Neuronal stem cell (in vitro differentiated cells): ENCODE measurements around the gene LARGE2. TPM values are rescaled to one million over a fixed set of nuclear protein-coding genes. Genes with fewer than 3 reads are reported as not detected.

Experiments used
- DNase-seq: peaks from one replicate; pipeline ENCODE4 v3.0.0-alpha.2; 2013; ENCODE audit warnings: low spot score
- H2AFZ ChIP-seq: one replicate; pipeline ENCODE4 v1.6.1; 2013; ENCODE audit warnings: mild to moderate bottlenecking, low read length, inconsistent platforms
- H2AK5ac ChIP-seq: 2 replicates; pipeline ENCODE4 v1.6.1; 2013; ENCODE audit warnings: low read depth, mild to moderate bottlenecking, inconsistent platforms, low read length, moderate library complexity, mixed read lengths
- H2BK120ac ChIP-seq: 2 replicates; pipeline ENCODE4 v1.6.1; 2013; ENCODE audit warnings: low read depth, mild to moderate bottlenecking, inconsistent platforms, low read length, moderate library complexity, mixed read lengths
- H2BK12ac ChIP-seq: one replicate; pipeline ENCODE4 v1.6.1; 2013; ENCODE audit warnings: low read length, inconsistent platforms
- H2BK15ac ChIP-seq: 2 replicates; pipeline ENCODE4 v1.6.1; 2013; ENCODE audit warnings: mild to moderate bottlenecking, low read length, inconsistent platforms, mixed read lengths
- H2BK5ac ChIP-seq: one replicate; pipeline ENCODE4 v1.6.1; 2013; ENCODE audit warnings: inconsistent platforms, mild to moderate bottlenecking, low read length, moderate library complexity
- H3K14ac ChIP-seq: one replicate; pipeline ENCODE4 v1.6.1; 2013; ENCODE audit warnings: low read length, inconsistent platforms
- H3K18ac ChIP-seq: 2 replicates; pipeline ENCODE4 v1.6.1; 2013; ENCODE audit warnings: low read length, inconsistent platforms
- H3K23ac ChIP-seq: 2 replicates; pipeline ENCODE4 v1.6.1; 2013; ENCODE audit warnings: low read depth, mild to moderate bottlenecking, mixed read lengths, low read length, inconsistent platforms; ENCODE audit not compliant: poor library complexity
- H3K27ac ChIP-seq: replicated peaks from 3 replicates; pipeline ENCODE4 v1.5.1; 2013; ENCODE audit warnings: low read length, inconsistent platforms
- H3K27me3 ChIP-seq, 3 experiments: 2 replicates each; pipeline ENCODE4 v1.6.1; 2013; ENCODE audit warnings: low read length in 3 of 3, mild to moderate bottlenecking in 2 of 3, inconsistent platforms in 1 of 3, low read depth in 1 of 3, mixed read lengths in 1 of 3, moderate library complexity in 1 of 3; ENCODE audit not compliant: control insufficient read depth in 3 of 3, insufficient read depth in 3 of 3
- H3K36me3 ChIP-seq, 2 donors: replicated peaks in 1 of 2; 2 replicates each; pipeline ENCODE4 v1.6.1; 2013; ENCODE audit warnings: low read length in 2 of 2; ENCODE audit not compliant: control insufficient read depth in 2 of 2, insufficient read depth in 2 of 2
- H3K4ac ChIP-seq: 2 replicates; pipeline ENCODE4 v1.6.1; 2013; ENCODE audit warnings: inconsistent platforms, mild to moderate bottlenecking, low read length, moderate library complexity
- H3K4me1 ChIP-seq, 2 donors: 1 replicate in 1 of 2; 2 replicates in 1 of 2; pipeline ENCODE4 v1.6.1; 2013; ENCODE audit warnings: low read length in 2 of 2, low read depth in 1 of 2; ENCODE audit not compliant: control insufficient read depth in 2 of 2, insufficient read depth in 1 of 2
- H3K4me2 ChIP-seq: one replicate; pipeline ENCODE4 v1.6.1; 2013; ENCODE audit warnings: mild to moderate bottlenecking, low read length, inconsistent platforms; ENCODE audit not compliant: insufficient read depth, poor library complexity, severe bottlenecking
- H3K4me3 ChIP-seq, 2 donors: 2 replicates each; pipeline ENCODE4 v1.5.1; 2013; ENCODE audit warnings: low read length in 2 of 2, mild to moderate bottlenecking in 2 of 2, inconsistent platforms in 1 of 2, moderate library complexity in 1 of 2
- H3K79me1 ChIP-seq: one replicate; pipeline ENCODE4 v1.6.1; 2013; ENCODE audit warnings: low read depth, mild to moderate bottlenecking, inconsistent platforms, low read length, moderate library complexity
- H3K9ac ChIP-seq: one replicate; pipeline ENCODE4 v1.6.1; 2013; ENCODE audit warnings: mild to moderate bottlenecking, low read depth, low read length, inconsistent platforms; ENCODE audit not compliant: poor library complexity
- H3K9me3 ChIP-seq, 2 donors: replicated peaks in 1 of 2; 2 replicates each; pipeline versions ENCODE3 to v1.6.1; 2013; ENCODE audit warnings: low read length in 2 of 2, mild to moderate bottlenecking in 2 of 2, inconsistent platforms in 1 of 2, low read depth in 1 of 2, mixed read lengths in 1 of 2, moderate library complexity in 1 of 2; ENCODE audit not compliant: control insufficient read depth in 2 of 2, insufficient read depth in 1 of 2
- H4K8ac ChIP-seq: one replicate; pipeline ENCODE4 v1.6.1; 2013; ENCODE audit warnings: low read depth, mild to moderate bottlenecking, inconsistent platforms, low read length, moderate library complexity
- H4K91ac ChIP-seq: one replicate; pipeline ENCODE4 v1.6.1; 2013; ENCODE audit warnings: low read length, low read depth, mild to moderate bottlenecking, inconsistent platforms; ENCODE audit not compliant: poor library complexity
- WGBS, 2 donors: extraction: QIAGEN DNeasy Blood & Tissue Kit; methylation state at CpG; one replicate each; pipeline ENCODE4 v1.1.7; 2013; ENCODE audit warnings: missing lambda C conversion rate in 2 of 2, mixed read lengths in 1 of 2; ENCODE audit not compliant: insufficient read length in 2 of 2, insufficient replicate concordance in 1 of 2; ENCODE audit errors: extremely low coverage in 2 of 2; 5-methylcytosine and 5-hydroxymethylcytosine counted together
- polyA plus RNA-seq, 2 experiments: library from polyadenylated mRNA; stranded (reverse); fragments of 200-250 nt; gene quantifications; one replicate each; pipeline ENCODE4 v1.2.3, GENCODE V29; 2013

LARGE2 gene
- 16.5 TPM for polyA plus RNA-seq (2013, experiment 1 of 2)
- polyA plus RNA-seq (2013, experiment 2 of 2): 15.7 TPM

DNA sequence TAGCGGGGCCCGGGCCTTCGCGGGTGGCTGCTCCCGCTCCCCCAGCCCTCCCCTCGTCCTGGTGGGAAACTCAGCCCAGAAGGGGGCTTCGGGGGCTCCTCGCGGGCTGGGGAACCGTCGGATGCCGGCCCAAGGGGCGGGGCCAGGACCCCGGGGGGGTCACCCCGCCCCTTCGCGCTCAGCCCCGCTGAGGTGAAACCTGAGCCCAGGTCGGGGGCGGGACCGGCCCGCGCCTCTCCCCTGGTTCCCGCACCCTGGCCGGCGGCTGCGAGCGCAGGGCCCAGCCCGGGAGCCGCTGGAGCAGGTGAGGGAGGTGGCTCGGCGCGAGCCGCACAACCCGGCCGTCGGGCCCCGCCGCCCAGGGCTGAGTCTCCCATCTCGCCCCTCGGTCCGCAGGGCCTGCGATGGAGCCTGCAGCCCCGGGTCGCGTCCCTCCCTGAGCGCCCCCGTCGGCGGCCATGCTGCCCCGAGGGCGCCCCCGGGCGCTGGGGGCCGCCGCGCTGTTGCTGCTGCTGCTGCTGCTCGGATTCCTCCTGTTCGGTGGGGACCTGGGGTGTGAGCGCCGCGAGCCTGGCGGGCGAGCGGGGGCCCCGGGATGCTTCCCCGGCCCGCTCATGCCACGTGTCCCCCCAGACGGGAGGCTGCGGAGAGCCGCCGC is at the start of gene LARGE2:
LARGE2 (plus strand) TSS at position 232 of the 658 bp plus-strand sequence; CDS start at position 459, 227 bp downstream.
- Histone ChIP-seq H3K9me3 (no peaks in the 10 kb centered on the region), H2BK12ac (peak within 1 kb of the TSS; percentile 68), H2BK5ac (no peak within 1 kb of the TSS), H4K8ac (no peak within 1 kb of the TSS), H3K4me1 (peaks cover 15 to 23% of the 10 kb centered on the region in 2 donors), H3K27me3 (peaks cover 0 to 61% (median 13%) of the 10 kb centered on the region in 3 experiments), H3K79me1 (no peaks in the 10 kb centered on the region), H2BK120ac (peak within 1 kb of the TSS; percentile 48), H3K4me2 (peak within 1 kb of the TSS; percentile 69), H4K91ac (no peak within 1 kb of the TSS), H3K18ac (peak within 1 kb of the TSS; percentile 93), H2BK15ac (peak within 1 kb of the TSS; percentile 51), H3K27ac (no peak within 1 kb of the TSS), H3K4me3 (peak within 1 kb of the TSS; percentile 16 to 78), H3K9ac (no peak within 1 kb of the TSS), H3K14ac (no peak within 1 kb of the TSS), H3K4ac (peak within 1 kb of the TSS; percentile 69), H3K23ac (peak within 1 kb of the TSS; percentile 58), H2AFZ (peak within 1 kb of the TSS; percentile 87), H2AK5ac (peak within 1 kb of the TSS; percentile 54), H3K36me3 (no peaks in the 10 kb centered on the region)
- peak; percentile 59 for DNase-seq
- WGBS, 2 donors: no CpG with 5 or more reads among the region's 73 CpGs

DNA sequence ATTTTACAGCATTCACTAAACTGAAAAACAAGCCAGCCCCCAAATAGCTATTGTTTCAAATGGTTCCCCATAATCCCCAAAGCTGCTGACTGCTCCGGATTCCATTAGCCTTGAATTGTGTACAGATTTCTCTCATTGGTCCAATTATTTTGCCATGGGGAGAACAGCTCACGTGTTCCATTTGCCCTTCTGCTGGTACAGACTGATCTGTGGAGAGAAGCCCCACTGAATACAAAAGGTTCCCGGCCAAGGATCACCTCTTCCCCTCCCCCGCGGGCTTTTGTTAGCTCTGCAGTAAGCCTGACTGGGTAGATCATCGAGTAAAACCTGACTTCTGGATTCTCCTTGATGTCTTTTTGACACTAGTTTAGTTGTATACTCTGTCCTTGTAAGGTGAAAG is 46.1 kb upstream of the LARGE2 start:
- Histone ChIP-seq H2BK15ac (no peak overlapping the region), H3K4me3 (no peak overlapping the region), H3K79me1 (no peaks in the 10 kb centered on the region), H4K8ac (no peak overlapping the region), H3K4ac (no peak overlapping the region), H3K27ac (no peak overlapping the region), H3K4me1 (peaks cover 4 to 18% of the 10 kb centered on the region in 2 donors), H3K9ac (no peak overlapping the region), H3K27me3 (no peaks in the 10 kb centered on the region), H2BK120ac (no peak overlapping the region), H2BK5ac (no peak overlapping the region), H4K91ac (no peak overlapping the region), H3K18ac (no peak overlapping the region), H3K9me3 (no peaks in the 10 kb centered on the region), H2AFZ (no peak overlapping the region), H3K36me3 (peaks cover 5 to 51% of the 10 kb centered on the region in 2 donors), H3K14ac (no peak overlapping the region), H2AK5ac (no peak overlapping the region), H3K4me2 (no peak overlapping the region), H2BK12ac (no peak overlapping the region), H3K23ac (no peak overlapping the region)
- no peak for DNase-seq
- no CpG with 5 or more reads among the region's 6 CpGs for WGBS, 2 donors

DNA sequence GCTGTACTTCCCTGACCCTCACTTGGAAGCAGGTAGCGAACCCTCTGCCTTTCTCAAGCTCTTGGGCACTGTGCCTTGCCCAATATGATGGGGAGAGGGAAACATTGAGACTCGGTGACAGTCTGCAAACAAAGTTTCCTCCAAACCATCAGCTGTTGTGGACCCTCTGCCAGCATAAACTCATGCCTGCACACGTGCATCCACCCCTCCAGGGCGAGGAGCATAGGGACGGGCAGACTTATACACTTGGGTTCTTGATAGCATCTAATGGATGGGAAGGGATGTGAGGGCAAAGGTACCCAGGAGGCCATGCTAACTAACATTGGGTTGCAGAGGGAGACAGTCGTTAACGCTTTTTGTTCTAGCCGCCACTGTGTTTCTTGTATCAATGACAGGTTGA is 45.2 kb upstream of the LARGE2 start:
- H2BK5ac ChIP-seq: no peak overlapping the region
- H3K4me2 ChIP-seq: no peak overlapping the region
- H2BK120ac ChIP-seq: no peak overlapping the region
- no peak overlapping the region for H2AFZ ChIP-seq
- H3K4me1 ChIP-seq: peaks cover 4 to 18% of the 10 kb centered on the region in 2 donors
- peaks cover 5 to 50% of the 10 kb centered on the region in 2 donors for H3K36me3 ChIP-seq
- no peaks in the 10 kb centered on the region for H3K27me3 ChIP-seq
- H2BK15ac ChIP-seq: no peak overlapping the region
- no peaks in the 10 kb centered on the region for H3K9me3 ChIP-seq
- H3K27ac ChIP-seq: peak overlapping the region; percentile 6
- WGBS, 2 donors: no CpG with 5 or more reads among the region's 8 CpGs
- DNase-seq: no peak
- no peak overlapping the region for H3K4me3 ChIP-seq
- no peak overlapping the region for H4K91ac ChIP-seq
- no peak overlapping the region for H3K23ac ChIP-seq
- H3K18ac ChIP-seq: peak overlapping the region; percentile 42
- no peak overlapping the region for H4K8ac ChIP-seq
- H3K14ac ChIP-seq: no peak overlapping the region
- no peak overlapping the region for H3K9ac ChIP-seq
- no peak overlapping the region for H2BK12ac ChIP-seq
- H3K4ac ChIP-seq: no peak overlapping the region
- no peaks in the 10 kb centered on the region for H3K79me1 ChIP-seq
- H2AK5ac ChIP-seq: peak overlapping the region; percentile 22

DNA sequence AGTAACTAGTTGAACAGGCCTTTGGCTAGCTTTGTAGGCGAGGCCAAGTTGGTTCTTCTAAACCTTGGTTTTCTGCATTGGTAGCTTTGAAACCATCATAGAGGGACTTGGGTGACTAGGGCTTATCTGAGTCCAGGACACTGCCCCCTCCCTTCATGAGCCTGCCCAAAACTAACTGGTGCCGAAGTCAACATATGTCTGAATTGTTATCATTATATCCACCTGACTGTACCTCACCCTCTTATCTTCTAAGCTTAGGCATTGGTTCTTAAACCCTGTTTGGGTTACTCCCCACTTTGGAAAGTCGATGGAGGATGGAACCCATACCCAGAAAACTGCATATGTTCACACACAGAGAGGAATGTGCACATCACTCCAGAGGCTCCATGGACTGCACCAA is 44.6 kb upstream of the LARGE2 start:
- Histone ChIP-seq H4K8ac (no peak overlapping the region), H2BK120ac (no peak overlapping the region), H3K79me1 (no peaks in the 10 kb centered on the region), H2BK12ac (no peak overlapping the region), H3K14ac (no peak overlapping the region), H3K18ac (no peak overlapping the region), H3K27me3 (no peaks in the 10 kb centered on the region), H3K36me3 (peaks cover 5 to 49% of the 10 kb centered on the region in 2 donors), H3K4me3 (no peak overlapping the region), H2AK5ac (no peak overlapping the region), H2AFZ (no peak overlapping the region), H3K4me1 (peaks cover 4 to 17% of the 10 kb centered on the region in 2 donors), H3K27ac (no peak overlapping the region), H3K9me3 (no peaks in the 10 kb centered on the region), H3K4me2 (no peak overlapping the region), H2BK15ac (no peak overlapping the region), H3K23ac (no peak overlapping the region), H4K91ac (no peak overlapping the region), H2BK5ac (no peak overlapping the region), H3K4ac (no peak overlapping the region), H3K9ac (no peak overlapping the region)
- DNase-seq: no peak
- no CpG with 5 or more reads among the region's 3 CpGs for WGBS, 2 donors
